Panc1 (cell line): Measurements from ENCODE around the gene KRI1.

Experiments
- SIN3A ChIP-seq: IDR thresholded peaks from 2 replicates; pipeline ENCODE4 v1.6.1; 2012; ENCODE audit warnings: low read depth, mild to moderate bottlenecking, low read length, moderate library complexity, borderline replicate concordance; ENCODE audit not compliant: insufficient read depth
- TF ChIP-seq, protein P1 (sequence below): fragments of 450-650 bp; IDR thresholded peaks from 2 replicates; pipeline ENCODE4 v1.5.1; 2017; ENCODE audit warnings: mild to moderate bottlenecking
- TF ChIP-seq, protein P2 (sequence below), 2 experiments: IDR thresholded peaks; 2 replicates each; pipeline ENCODE4 v1.6.1; 2011 to 2012; ENCODE audit warnings: low read depth in 2 of 2, control low read depth in 1 of 2, low read length in 1 of 2, mild to moderate bottlenecking in 1 of 2, moderate library complexity in 1 of 2; ENCODE audit not compliant: insufficient read depth in 1 of 2

DNA sequence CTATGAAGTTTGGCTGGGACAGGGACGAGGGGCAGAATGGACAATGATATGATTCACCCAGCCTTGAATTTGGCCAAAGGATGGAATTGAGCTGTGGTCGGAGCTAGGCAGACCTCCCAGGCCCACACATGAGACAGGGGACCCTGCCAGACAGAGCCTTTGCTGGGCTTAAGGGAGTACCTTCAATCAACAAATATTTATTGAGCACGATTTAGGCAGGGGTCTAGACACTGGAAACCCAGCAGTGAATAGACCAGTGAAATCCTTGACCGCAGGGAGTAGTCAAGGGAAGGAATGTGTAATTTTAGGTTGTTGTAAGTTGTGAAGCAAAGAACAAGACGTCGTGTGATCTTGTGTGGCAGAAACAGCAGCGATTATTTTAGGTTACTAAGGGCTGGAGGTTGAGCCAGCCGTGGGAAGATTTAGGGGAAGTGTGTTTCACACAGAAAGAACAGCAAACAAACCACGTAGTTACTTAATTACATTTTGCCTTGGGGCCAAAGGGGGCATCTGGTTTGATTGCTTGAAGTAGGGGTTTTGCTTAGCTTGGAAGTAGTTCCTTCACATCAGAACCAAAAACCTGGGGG lies 38.2 kb upstream of the KRI1 start:
- TF ChIP-seq, protein P1, sequence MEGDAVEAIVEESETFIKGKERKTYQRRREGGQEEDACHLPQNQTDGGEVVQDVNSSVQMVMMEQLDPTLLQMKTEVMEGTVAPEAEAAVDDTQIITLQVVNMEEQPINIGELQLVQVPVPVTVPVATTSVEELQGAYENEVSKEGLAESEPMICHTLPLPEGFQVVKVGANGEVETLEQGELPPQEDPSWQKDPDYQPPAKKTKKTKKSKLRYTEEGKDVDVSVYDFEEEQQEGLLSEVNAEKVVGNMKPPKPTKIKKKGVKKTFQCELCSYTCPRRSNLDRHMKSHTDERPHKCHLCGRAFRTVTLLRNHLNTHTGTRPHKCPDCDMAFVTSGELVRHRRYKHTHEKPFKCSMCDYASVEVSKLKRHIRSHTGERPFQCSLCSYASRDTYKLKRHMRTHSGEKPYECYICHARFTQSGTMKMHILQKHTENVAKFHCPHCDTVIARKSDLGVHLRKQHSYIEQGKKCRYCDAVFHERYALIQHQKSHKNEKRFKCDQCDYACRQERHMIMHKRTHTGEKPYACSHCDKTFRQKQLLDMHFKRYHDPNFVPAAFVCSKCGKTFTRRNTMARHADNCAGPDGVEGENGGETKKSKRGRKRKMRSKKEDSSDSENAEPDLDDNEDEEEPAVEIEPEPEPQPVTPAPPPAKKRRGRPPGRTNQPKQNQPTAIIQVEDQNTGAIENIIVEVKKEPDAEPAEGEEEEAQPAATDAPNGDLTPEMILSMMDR: no peak
- TF ChIP-seq SIN3A: no peak
- TF ChIP-seq, protein P2, sequence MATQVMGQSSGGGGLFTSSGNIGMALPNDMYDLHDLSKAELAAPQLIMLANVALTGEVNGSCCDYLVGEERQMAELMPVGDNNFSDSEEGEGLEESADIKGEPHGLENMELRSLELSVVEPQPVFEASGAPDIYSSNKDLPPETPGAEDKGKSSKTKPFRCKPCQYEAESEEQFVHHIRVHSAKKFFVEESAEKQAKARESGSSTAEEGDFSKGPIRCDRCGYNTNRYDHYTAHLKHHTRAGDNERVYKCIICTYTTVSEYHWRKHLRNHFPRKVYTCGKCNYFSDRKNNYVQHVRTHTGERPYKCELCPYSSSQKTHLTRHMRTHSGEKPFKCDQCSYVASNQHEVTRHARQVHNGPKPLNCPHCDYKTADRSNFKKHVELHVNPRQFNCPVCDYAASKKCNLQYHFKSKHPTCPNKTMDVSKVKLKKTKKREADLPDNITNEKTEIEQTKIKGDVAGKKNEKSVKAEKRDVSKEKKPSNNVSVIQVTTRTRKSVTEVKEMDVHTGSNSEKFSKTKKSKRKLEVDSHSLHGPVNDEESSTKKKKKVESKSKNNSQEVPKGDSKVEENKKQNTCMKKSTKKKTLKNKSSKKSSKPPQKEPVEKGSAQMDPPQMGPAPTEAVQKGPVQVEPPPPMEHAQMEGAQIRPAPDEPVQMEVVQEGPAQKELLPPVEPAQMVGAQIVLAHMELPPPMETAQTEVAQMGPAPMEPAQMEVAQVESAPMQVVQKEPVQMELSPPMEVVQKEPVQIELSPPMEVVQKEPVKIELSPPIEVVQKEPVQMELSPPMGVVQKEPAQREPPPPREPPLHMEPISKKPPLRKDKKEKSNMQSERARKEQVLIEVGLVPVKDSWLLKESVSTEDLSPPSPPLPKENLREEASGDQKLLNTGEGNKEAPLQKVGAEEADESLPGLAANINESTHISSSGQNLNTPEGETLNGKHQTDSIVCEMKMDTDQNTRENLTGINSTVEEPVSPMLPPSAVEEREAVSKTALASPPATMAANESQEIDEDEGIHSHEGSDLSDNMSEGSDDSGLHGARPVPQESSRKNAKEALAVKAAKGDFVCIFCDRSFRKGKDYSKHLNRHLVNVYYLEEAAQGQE (IDR thresholded peaks at IDR 0.05; ENCODE audit: insufficient read depth in 1 of 2, low read depth in 2 of 2, low read length in 1 of 2): no peak
